ENCODE measurements around the gene THRB.

Gene THRB

GRCh38 chr3:24344784-24345439 lies 149.7 kb downstream of the THRB start:
- no peak for DNase-seq

- no peak for DNase-seq
These were observed 151.4 kb downstream of the THRB start for GRCh38 chr3:24343084-24343783.

- DNase-seq: no peak
These were observed 152.4 kb downstream of the THRB start for GRCh38 chr3:24342275-24342674.

GRCh38 chr3:24341668-24342067 lies 153.0 kb downstream of the THRB start:
- DNase-seq: no peak

GRCh38 chr3:24340966-24341365 lies 153.7 kb downstream of the THRB start:
- no peak for DNase-seq

GRCh38 chr3:24340161-24340560 lies 154.5 kb downstream of the THRB start:
- no peak for DNase-seq

- no peak for DNase-seq
These were observed 155.3 kb downstream of the THRB start for GRCh38 chr3:24339266-24339825.

- no peak for DNase-seq
These were observed 156.1 kb downstream of the THRB start for GRCh38 chr3:24338409-24339130.

GRCh38 chr3:24336101-24336500 lies 158.5 kb downstream of the THRB start:
- DNase-seq: no peak

- no peak for DNase-seq
These were observed 162.6 kb downstream of the THRB start for GRCh38 chr3:24332092-24332491.

GRCh38 chr3:24323272-24323671 lies 171.4 kb downstream of the THRB start:
- no peak for DNase-seq

GRCh38 chr3:24320601-24321000 lies 174.0 kb downstream of the THRB start:
- DNase-seq: no peak

GRCh38 chr3:24318677-24319287 lies 175.9 kb downstream of the THRB start:
- DNase-seq: no peak

GRCh38 chr3:24316887-24317383 lies 177.7 kb downstream of the THRB start:
- no peak for DNase-seq

- DNase-seq: no peak
These were observed 178.7 kb downstream of the THRB start for GRCh38 chr3:24315971-24316370.

GRCh38 chr3:24315356-24315755 lies 179.3 kb downstream of the THRB start:
- no peak for DNase-seq

- no peak for DNase-seq
These were observed 182.8 kb downstream of the THRB start for GRCh38 chr3:24311881-24312280.

GRCh38 chr3:24310887-24311286 lies 183.8 kb downstream of the THRB start:
- DNase-seq: no peak

GRCh38 chr3:24306518-24306917 lies 188.1 kb downstream of the THRB start:
- no peak for DNase-seq

- no peak for DNase-seq
These were observed 188.7 kb downstream of the THRB start for GRCh38 chr3:24305795-24306467.

GRCh38 chr3:24303057-24303754 lies 191.4 kb downstream of the THRB start:
- DNase-seq: no peak

- no peak for DNase-seq
These were observed 192.3 kb downstream of the THRB start for GRCh38 chr3:24302396-24302795.

Measured in NCI-H1092 (cell line).